ENCODE results near the gene OR2L8. TPM values are rescaled to one million over a fixed set of nuclear protein-coding genes. Genes with fewer than 3 reads are reported as not detected.
A peak's percentile ranks its signal among the peaks of the same experiment; 100 is the strongest.
"Not testable (repeated sequence)": the region's sequence is repeated elsewhere in the genome, so short reads cannot be mapped to it uniquely, and the experiment has no call there.

OR2L8 gene
- total RNA-seq, 6 experiments from 2014 or later, result not detected

DNA sequence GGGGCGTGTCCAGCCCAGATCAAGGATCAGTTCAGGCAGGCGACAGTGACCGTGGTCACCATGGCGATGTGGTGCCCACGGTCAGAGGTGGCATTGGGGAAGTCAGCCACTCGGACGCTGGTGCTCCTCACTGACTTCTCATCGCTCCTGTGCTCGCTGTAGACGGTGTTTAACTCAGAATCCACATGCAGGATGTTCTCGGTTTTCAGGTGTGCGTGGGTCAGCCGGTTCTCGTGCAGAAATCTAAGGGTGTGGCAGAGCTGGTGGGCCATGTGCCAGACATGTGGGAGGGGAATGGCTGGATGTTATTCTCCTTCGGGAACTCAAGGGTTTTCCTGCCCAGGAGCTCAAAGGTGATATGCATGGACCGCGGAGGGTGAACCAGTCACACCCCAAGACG lies 12.2 kb upstream of the OR2L8 start:
- no peaks in the 10 kb centered on the region for H3K9me3 ChIP-seq
- TF ChIP-seq, protein P1, sequence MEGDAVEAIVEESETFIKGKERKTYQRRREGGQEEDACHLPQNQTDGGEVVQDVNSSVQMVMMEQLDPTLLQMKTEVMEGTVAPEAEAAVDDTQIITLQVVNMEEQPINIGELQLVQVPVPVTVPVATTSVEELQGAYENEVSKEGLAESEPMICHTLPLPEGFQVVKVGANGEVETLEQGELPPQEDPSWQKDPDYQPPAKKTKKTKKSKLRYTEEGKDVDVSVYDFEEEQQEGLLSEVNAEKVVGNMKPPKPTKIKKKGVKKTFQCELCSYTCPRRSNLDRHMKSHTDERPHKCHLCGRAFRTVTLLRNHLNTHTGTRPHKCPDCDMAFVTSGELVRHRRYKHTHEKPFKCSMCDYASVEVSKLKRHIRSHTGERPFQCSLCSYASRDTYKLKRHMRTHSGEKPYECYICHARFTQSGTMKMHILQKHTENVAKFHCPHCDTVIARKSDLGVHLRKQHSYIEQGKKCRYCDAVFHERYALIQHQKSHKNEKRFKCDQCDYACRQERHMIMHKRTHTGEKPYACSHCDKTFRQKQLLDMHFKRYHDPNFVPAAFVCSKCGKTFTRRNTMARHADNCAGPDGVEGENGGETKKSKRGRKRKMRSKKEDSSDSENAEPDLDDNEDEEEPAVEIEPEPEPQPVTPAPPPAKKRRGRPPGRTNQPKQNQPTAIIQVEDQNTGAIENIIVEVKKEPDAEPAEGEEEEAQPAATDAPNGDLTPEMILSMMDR (IDR thresholded peaks at IDR 0.05), result no peak
- no peak overlapping the region for H3K4me3 ChIP-seq
- intact Hi-C loops (cut with DNase I), result no loop called here
- H3K36me3 ChIP-seq, result no peaks in the 10 kb centered on the region
- WGBS (ENCODE audit: insufficient coverage, low coverage, low lambda C conversion rate, missing lambda C conversion rate), result 85% methylated on average over 13 of the region's 18 CpGs
- H3K27me3 ChIP-seq, result no peaks in the 10 kb centered on the region
- no peak overlapping the region for H3K27ac ChIP-seq
- ATAC-seq (no peak), DNase-seq (no peak)
- H3K4me1 ChIP-seq, result no peaks in the 10 kb centered on the region

- H3K27me3 ChIP-seq; H3K4me1 ChIP-seq; H3K4me3 ChIP-seq; H3K9me3 ChIP-seq; H3K36me3 ChIP-seq; H3K27ac ChIP-seq; intact Hi-C loops (cut with DNase I): not testable (repeated sequence)
- ATAC-seq, result peak; percentile 45 to 96 (median 89)
- peak; percentile 49 to 72 (median 66) for DNase-seq
- TF ChIP-seq, protein P1 (IDR thresholded peaks at IDR 0.05), result peak; percentile 35 to 53 (median 46)
- WGBS (ENCODE audit: insufficient coverage, low coverage, low lambda C conversion rate, missing lambda C conversion rate), result 7% methylated on average over 8 of the region's 44 CpGs
These were observed 11.5 kb upstream of the OR2L8 start for GRCh38 chr1:247936965-247937734.

DNA sequence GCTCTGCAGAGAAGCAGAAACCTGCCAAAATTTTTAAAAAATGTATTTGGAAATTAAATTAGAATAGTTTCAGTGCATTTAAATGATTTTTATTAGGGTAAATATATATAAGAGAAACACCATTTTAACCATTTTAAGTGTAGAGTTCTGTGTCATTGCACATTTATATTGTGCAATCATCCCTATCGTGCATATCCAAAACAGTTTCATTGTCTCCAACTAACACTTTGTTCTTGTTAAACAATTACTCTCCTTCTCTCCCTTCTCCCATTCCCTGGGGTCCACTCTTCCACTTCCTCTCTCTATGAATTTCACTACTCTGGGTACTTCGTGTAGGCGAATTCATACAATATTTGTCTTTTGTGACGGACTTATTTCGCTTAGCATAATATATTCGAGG lies 6.0 kb upstream of the OR2L8 start:
- Histone ChIP-seq H3K36me3 (no peaks in the 10 kb centered on the region), H3K4me3 (no peak overlapping the region), H3K27ac (no peak overlapping the region), H3K9me3 (no peaks in the 10 kb centered on the region), H3K4me1 (no peaks in the 10 kb centered on the region), H3K27me3 (no peaks in the 10 kb centered on the region)
- WGBS (ENCODE audit: insufficient coverage, low coverage, low lambda C conversion rate, missing lambda C conversion rate), result 63% methylated on average over 6 of the region's 6 CpGs
- no peak for DNase-seq
- ATAC-seq, result no peak
- intact Hi-C loops (cut with DNase I), result no loop called here
- TF ChIP-seq POLR2A (IDR thresholded peaks at IDR 0.05), result no peak
- TF ChIP-seq, protein P1 (IDR thresholded peaks at IDR 0.05), result no peak

- Histone ChIP-seq H3K4me1 (no peaks in the 10 kb centered on the region), H3K9me3 (no peaks in the 10 kb centered on the region), H3K36me3 (no peaks in the 10 kb centered on the region), H3K27ac (no peak overlapping the region), H3K27me3 (no peaks in the 10 kb centered on the region), H3K4me3 (no peak overlapping the region)
- TF ChIP-seq, protein P1 (IDR thresholded peaks at IDR 0.05), result no peak
- TF ChIP-seq POLR2A (IDR thresholded peaks at IDR 0.05), result no peak
- no CpG with 5 or more reads among the region's 1 CpG for WGBS (ENCODE audit: insufficient coverage, low coverage, low lambda C conversion rate, missing lambda C conversion rate)
- ATAC-seq (no peak), DNase-seq (no peak)
- intact Hi-C loops (cut with DNase I), result no loop called here
These were observed 4.8 kb downstream of the OR2L8 start for GRCh38 chr1:247953408-247953807.
